Neural crest cell (in vitro differentiated cells): ENCODE data around the gene BMP7. TPM values are rescaled to one million over a fixed set of nuclear protein-coding genes. Genes with fewer than 3 reads are reported as not detected.

Experiments used
- DNase-seq: peaks from one replicate; pipeline ENCODE4 v3.0.0; 2021; ENCODE audit warnings: low read depth, mixed read lengths, low spot score
- H3K27ac Mint-ChIP-seq: one replicate; pipeline ENCODE4 v1.8.0; 2021; ENCODE audit warnings: mild to moderate bottlenecking, mixed read lengths; ENCODE audit not compliant: unreplicated experiment
- H3K27me3 Mint-ChIP-seq: 2 replicates; pipeline ENCODE4 v1.8.0; 2021; ENCODE audit warnings: low read depth, mild to moderate bottlenecking, mixed read lengths
- H3K36me3 Mint-ChIP-seq: 2 replicates; pipeline ENCODE4 v1.8.0; 2021; ENCODE audit warnings: low read depth, mild to moderate bottlenecking, mixed read lengths
- H3K4me1 Mint-ChIP-seq: 2 replicates; pipeline ENCODE4 v1.8.0; 2021; ENCODE audit warnings: mixed read lengths
- H3K4me3 Mint-ChIP-seq: one replicate; pipeline ENCODE4 v1.8.0; 2021; ENCODE audit warnings: mild to moderate bottlenecking, mixed read lengths
- H3K9me3 Mint-ChIP-seq: 2 replicates; pipeline ENCODE4 v1.8.0; 2021; ENCODE audit warnings: mixed read lengths
- CTCF ChIP-seq: fragments of 200-600 bp; sonication (generic); conservative IDR thresholded peaks from 2 replicates; pipeline ENCODE4 v1.5.0; 2021; ENCODE audit warnings: antibody characterized with exemption, mild to moderate bottlenecking
- total RNA-seq: library from RNA; stranded (reverse); gene quantifications from 2 replicates; pipeline ENCODE4 v1.2.1, GENCODE V29; 2021

The BMP7 gene
- total RNA-seq, 1 donor from 2014 or later = 13.8 TPM

- Mint-ChIP-seq H3K9me3 (no peaks in the 10 kb centered on the region), H3K4me1 (peaks cover 12% of the 10 kb centered on the region), H3K36me3 (peaks cover 2% of the 10 kb centered on the region), H3K27me3 (no peaks in the 10 kb centered on the region), H3K27ac (no peak overlapping the region), H3K4me3 (no peak overlapping the region)
- no peak for DNase-seq
- no peak for TF ChIP-seq CTCF
Observed at GRCh38 chr20:57225830-57226229, 40.6 kb downstream of the BMP7 start.

GRCh38 chr20:57225197-57225733 is 41.2 kb downstream of the BMP7 start:
- no peak for TF ChIP-seq CTCF
- Mint-ChIP-seq H3K9me3 (no peaks in the 10 kb centered on the region), H3K36me3 (peaks cover 2% of the 10 kb centered on the region), H3K4me3 (no peak overlapping the region), H3K27ac (peak overlapping the region; percentile 75), H3K27me3 (no peaks in the 10 kb centered on the region), H3K4me1 (peaks cover 11% of the 10 kb centered on the region)
- no peak for DNase-seq

GRCh38 chr20:57224641-57225138 is 41.8 kb downstream of the BMP7 start:
- no peak for DNase-seq
- H3K27ac Mint-ChIP-seq = peak overlapping the region; percentile 75

GRCh38 chr20:57223648-57224489 is 42.6 kb downstream of the BMP7 start:
- no peaks in the 10 kb centered on the region for H3K9me3 Mint-ChIP-seq
- no peak for DNase-seq
- H3K36me3 Mint-ChIP-seq = peaks cover 2% of the 10 kb centered on the region
- peak; percentile 11 for TF ChIP-seq CTCF
- H3K27me3 Mint-ChIP-seq = no peaks in the 10 kb centered on the region
- H3K4me3 Mint-ChIP-seq = no peak overlapping the region
- no peak overlapping the region for H3K27ac Mint-ChIP-seq
- H3K4me1 Mint-ChIP-seq = no peaks in the 10 kb centered on the region

More at GRCh38 chr20:57224641-57225138, 41.8 kb downstream of the BMP7 start:
- no peaks in the 10 kb centered on the region for H3K9me3 Mint-ChIP-seq
- H3K36me3 Mint-ChIP-seq = peaks cover 2% of the 10 kb centered on the region
- H3K27me3 Mint-ChIP-seq = no peaks in the 10 kb centered on the region
- no peak for TF ChIP-seq CTCF
- H3K4me1 Mint-ChIP-seq = peaks cover 8% of the 10 kb centered on the region
- H3K4me3 Mint-ChIP-seq = no peak overlapping the region

GRCh38 chr20:57222631-57222950 is 43.9 kb downstream of the BMP7 start:
- no peaks in the 10 kb centered on the region for H3K4me1 Mint-ChIP-seq
- no peaks in the 10 kb centered on the region for H3K36me3 Mint-ChIP-seq
- no peak for TF ChIP-seq CTCF
- DNase-seq = no peak
- no peaks in the 10 kb centered on the region for H3K9me3 Mint-ChIP-seq
- no peaks in the 10 kb centered on the region for H3K27me3 Mint-ChIP-seq
- H3K27ac Mint-ChIP-seq = no peak overlapping the region
- no peak overlapping the region for H3K4me3 Mint-ChIP-seq
